ENCODE results near the gene MAST1.
"Not testable (repeated sequence)": the region's sequence is repeated elsewhere in the genome, so short reads cannot be mapped to it uniquely, and the experiment has no call there.

MAST1 gene

GRCh38 chr19:12912571-12912970, 74.3 kb downstream of the MAST1 start:
- DNase-seq, result no peak

DNA sequence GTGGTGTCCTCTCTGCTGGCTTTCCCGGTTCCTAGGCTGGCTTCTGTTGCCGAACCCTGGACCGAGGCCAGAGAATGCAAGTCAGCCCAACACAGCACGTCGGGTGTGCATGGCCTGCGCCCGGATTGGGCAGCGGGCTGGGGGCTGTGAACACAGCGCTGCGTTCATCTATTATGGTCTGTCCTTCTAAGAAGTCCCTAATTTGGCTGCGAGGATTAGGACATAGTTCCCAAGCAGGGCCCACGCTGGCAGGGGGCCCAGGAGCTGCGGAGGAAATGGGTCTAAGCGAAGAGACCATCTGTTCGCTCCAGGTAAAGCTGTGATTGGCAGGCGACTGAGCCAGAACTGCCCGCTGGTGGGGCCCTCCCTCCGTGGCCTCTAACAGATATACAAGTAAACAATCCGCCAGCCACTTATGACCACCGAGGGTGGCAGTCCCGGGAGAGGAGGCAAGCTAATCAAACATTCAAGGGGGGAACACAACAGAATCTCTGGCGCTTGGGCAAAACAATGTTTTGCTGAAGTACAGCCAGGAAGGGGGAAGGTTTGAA, 74.8 kb downstream of the MAST1 start:
- DNase-seq, result no peak

DNA sequence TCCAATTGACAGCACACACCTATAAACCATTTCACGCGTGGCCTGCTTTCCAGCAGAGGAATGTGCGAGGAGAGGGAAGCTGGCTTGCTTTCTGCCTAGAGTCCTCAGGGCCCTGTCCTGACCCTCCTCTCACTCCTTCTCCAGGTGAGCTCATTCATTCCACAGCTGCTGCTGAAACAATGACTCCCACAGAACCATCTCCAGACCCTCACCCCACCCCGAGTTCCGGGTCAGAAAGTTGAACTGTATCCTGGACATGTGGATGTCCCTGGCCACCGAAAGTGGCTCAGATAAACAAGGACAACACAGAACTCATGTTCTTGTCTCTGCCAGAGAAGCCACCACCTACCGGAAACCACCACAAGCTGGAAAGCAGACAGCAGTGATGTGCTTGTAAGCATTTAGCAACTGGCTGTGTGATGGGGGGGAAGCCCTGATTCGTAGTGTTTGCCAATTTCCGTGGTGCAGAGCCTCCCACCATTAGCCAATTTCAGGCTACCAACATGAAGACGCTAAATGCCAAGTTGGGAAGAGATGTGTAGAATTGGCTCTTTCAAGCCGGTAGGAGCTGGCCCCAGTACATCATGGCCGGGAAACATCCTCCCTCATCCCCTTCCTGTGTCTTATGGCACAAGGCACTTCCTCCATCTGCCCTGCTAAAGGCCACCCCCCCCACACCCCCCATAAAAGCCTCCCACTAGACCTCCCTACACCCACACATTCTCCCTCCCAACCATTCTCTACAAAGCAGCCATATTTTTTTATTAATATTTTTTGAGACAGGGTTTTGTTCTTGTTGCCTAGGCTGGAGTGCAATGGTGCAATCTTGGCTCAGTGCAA, 75.8 kb downstream of the MAST1 start:
- peak; percentile 61 for DNase-seq

DNA sequence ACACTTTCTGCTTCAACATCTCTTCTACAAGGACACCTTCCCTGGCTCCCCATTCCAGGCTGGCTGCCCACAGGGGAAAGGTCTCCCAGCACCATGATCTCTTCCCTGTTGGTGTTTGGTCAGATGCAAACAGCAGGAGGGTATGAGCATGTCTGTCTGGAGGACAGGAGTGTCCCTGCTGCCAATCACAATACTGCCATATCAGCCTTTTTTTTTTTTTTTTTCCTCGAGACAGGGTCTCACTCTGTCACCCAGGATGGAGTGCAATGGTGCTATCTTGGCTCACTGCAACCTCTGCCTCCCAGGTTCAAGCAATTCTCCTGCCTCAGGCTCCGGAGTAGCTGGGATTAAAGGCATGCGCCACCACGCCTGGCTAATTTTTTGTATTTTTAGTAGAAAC, 77.5 kb downstream of the MAST1 start:
- DNase-seq, result not testable (repeated sequence)

DNA sequence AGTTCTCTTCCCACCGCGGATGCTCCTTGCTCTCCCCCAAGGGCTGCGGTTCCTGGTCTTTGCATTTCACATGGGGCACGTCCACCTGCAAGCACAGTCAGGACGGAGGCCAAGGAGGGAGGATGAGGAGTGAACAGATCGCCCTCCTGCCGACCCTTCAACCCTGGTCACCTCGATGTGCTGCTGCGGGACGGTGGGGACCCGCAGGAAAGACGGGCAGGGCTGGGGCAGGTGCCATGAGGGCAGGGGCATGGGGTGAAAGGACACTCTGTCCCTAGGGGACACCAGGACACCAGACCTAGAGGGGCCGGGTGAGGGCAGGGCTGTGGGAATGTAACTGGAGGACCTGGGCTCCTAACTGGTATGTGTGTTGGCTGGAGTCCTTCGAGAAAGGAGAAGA, 79.9 kb downstream of the MAST1 start:
- DNase-seq, result no peak

GRCh38 chr19:12921047-12921446, 82.7 kb downstream of the MAST1 start:
- no peak for DNase-seq

GRCh38 chr19:12922959-12923358, 84.6 kb downstream of the MAST1 start:
- DNase-seq, result no peak

Data from inflammatory macrophage treated with lipopolysaccharide for 4 hours (primary cell).